RWPE1 (cell line): ENCODE results near the gene JDP2.

Experiments used
- CTCF ChIA-PET: fragments of 350-600 bp; sonication (Branson Sonifier 250); formaldehyde crosslinking; extraction: SDS; loops from one replicate; lab custom pipeline; 2021; lab: Yijun Ruan, JAX
- POLR2A ChIA-PET: fragments of 400-600 bp; formaldehyde crosslinking; extraction: SDS; loops from one replicate; lab custom pipeline; 2020; ENCODE audit warnings: antibody characterized with exemption; ENCODE audit not compliant: low non-redundant PET; lab: Yijun Ruan, JAX
- DNase-seq: peaks from one replicate; pipeline ENCODE4 v3.0.0; 2012; ENCODE audit warnings: low spot score
- H3K27ac ChIP-seq: fragments of 450-650 bp; 2 replicates; pipeline ENCODE4 v1.5.1; 2017
- CTCF ChIP-seq: fragments of 450-650 bp; conservative IDR thresholded peaks from 2 replicates; pipeline ENCODE4 v1.5.1; 2017; ENCODE audit warnings: low read depth, mild to moderate bottlenecking

Gene JDP2

GRCh38 chr14:75383721-75384120, 44.1 kb upstream of the JDP2 start:
- POLR2A ChIA-PET: no interaction called here
- no peak overlapping the region for H3K27ac ChIP-seq
- CTCF ChIA-PET: interaction anchor here (0.6 to 0.7 kb wide), 2 partner anchors 42 to 73 kb away, joined by 3 to 7 read pairs; no protein-coding TSS in a partner anchor
- no peak for DNase-seq
- TF ChIP-seq CTCF: no peak

- POLR2A ChIA-PET: no interaction called here
- DNase-seq: no peak
- TF ChIP-seq CTCF: no peak
- H3K27ac ChIP-seq: no peak overlapping the region
- CTCF ChIA-PET: interaction anchor here (0.7 to 1.2 kb wide), 2 partner anchors 14 to 81 kb away, joined by 3 read pairs; no protein-coding TSS in a partner anchor
These were observed 38.1 kb upstream of the JDP2 start for GRCh38 chr14:75389679-75390078.

GRCh38 chr14:75390183-75390582, 37.6 kb upstream of the JDP2 start:
- no peak overlapping the region for H3K27ac ChIP-seq
- DNase-seq: no peak
- POLR2A ChIA-PET: no interaction called here
- no peak for TF ChIP-seq CTCF
- CTCF ChIA-PET: interaction anchor here (1.2 kb wide), 1 partner anchor 82 kb away, joined by 3 read pairs; no protein-coding TSS in a partner anchor

GRCh38 chr14:75391953-75392352, 35.9 kb upstream of the JDP2 start:
- CTCF ChIA-PET: no interaction called here
- TF ChIP-seq CTCF: no peak
- POLR2A ChIA-PET: no interaction called here

GRCh38 chr14:75392686-75393641, 34.9 kb upstream of the JDP2 start:
- no peak for DNase-seq
- no peak for TF ChIP-seq CTCF
- ChIA-PET CTCF (no interaction called here), POLR2A (no interaction called here)
- H3K27ac ChIP-seq: no peak overlapping the region

More at GRCh38 chr14:75391953-75392352, 35.9 kb upstream of the JDP2 start:
- no peak for DNase-seq
- H3K27ac ChIP-seq: no peak overlapping the region

- CTCF ChIA-PET: no interaction called here
- POLR2A ChIA-PET: no interaction called here
- H3K27ac ChIP-seq: no peak overlapping the region
- no peak for TF ChIP-seq CTCF
- no peak for DNase-seq
These were observed 34.0 kb upstream of the JDP2 start for GRCh38 chr14:75393794-75394193.
